Measurements from ENCODE around the gene IZUMO4. TPM values are rescaled to one million over a fixed set of nuclear protein-coding genes. Genes with fewer than 3 reads are reported as not detected.
A peak's percentile ranks its signal among the peaks of the same experiment; 100 is the strongest.
"Not testable (repeated sequence)": the region's sequence is repeated elsewhere in the genome, so short reads cannot be mapped to it uniquely, and the experiment has no call there.

The IZUMO4 gene
- total RNA-seq, 8 experiments from 2014 or later = 1.6 to 4.5 (median 3.2) TPM

DNA sequence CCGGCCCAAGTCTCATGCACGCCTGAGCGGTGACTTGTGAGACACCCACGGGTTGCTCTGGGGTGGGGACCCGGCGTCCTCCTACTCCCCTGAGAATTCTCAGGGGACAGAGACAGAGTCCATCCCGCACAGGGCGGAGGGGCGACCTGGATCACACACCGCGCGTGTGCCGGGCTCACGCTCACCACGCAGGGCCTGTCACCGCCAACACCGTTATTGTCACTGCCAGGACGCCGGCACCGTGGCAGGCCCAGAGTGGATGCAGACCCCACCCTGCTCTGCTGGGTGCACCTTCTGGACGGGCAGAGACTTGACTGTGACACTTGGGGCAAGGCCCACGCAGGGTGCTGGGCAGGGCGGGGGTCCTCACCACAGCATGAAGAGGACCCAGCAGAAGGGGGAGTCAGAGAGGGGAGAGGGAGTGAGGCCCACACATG, 16.8 kb upstream of the IZUMO4 start:
- no peak overlapping the region for H3K4me3 ChIP-seq
- in situ Hi-C loops (cut with MboI; ENCODE audit: low pct_unique_long_range_greater_than_20kb in 2 of 9, low sequenced_read_pairs in 9 of 9, unreplicated experiment in 9 of 9) = no loop called here
- H3K27ac ChIP-seq = no peak overlapping the region
- ATAC-seq (replicated peaks in 6 of 8) = peak in 4 of 8 experiments; percentile 19 to 30 (median 24)
- no peaks in the 10 kb centered on the region for H3K4me1 ChIP-seq (replicated peaks in 1 of 2)
- WGBS, 10 experiments = 80 to 93% methylated on average over 1 to 3 of the region's 23 CpGs; no CpG with 5 or more reads in 8 of the 10 experiments

DNA sequence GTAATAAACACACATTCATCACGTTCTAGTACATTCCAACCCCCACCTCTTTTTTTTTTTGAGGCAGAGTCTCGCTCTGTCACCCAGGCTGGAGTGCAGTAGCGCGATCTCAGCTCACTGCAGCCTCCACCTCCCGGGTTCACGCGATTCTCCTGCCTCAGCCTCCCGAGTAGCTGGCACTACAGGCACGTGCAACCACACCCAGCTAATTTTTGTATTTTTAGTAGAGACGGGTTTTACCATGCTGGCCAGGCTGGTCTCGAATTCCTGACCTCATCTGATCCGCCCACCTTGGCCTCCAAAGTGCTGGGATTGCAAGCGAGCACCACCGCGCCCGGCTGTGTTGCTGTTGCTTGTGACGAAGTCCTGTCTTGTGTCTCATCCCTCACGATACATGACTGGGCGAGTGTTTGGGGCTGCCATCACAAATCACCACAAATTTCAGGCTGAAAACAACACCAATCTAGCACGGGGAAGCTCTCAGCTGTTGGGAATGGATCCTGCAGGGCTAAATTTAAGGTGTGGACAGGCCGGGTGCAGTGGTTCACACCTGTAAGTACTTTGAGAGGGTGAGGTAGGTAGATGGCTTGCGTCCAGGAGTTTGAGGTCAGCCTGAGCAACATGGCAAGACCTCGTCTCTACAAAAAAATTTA, 16.3 kb upstream of the IZUMO4 start:
- Histone ChIP-seq H3K4me1 (replicated peaks in 1 of 2) (no peaks in the 10 kb centered on the region), H3K27ac (no peak overlapping the region), H3K4me3 (no peak overlapping the region)
- in situ Hi-C loops (cut with MboI; ENCODE audit: low pct_unique_long_range_greater_than_20kb in 2 of 9, low sequenced_read_pairs in 9 of 9, unreplicated experiment in 9 of 9) = no loop called here
- no peak for ATAC-seq (replicated peaks in 6 of 8)
- whole genome bisulfite sequencing, 10 experiments = 72 to 96% (median 92%) methylated on average over 3 to 15 of the region's 23 CpGs; no CpG with 5 or more reads in 3 of the 10 experiments

DNA sequence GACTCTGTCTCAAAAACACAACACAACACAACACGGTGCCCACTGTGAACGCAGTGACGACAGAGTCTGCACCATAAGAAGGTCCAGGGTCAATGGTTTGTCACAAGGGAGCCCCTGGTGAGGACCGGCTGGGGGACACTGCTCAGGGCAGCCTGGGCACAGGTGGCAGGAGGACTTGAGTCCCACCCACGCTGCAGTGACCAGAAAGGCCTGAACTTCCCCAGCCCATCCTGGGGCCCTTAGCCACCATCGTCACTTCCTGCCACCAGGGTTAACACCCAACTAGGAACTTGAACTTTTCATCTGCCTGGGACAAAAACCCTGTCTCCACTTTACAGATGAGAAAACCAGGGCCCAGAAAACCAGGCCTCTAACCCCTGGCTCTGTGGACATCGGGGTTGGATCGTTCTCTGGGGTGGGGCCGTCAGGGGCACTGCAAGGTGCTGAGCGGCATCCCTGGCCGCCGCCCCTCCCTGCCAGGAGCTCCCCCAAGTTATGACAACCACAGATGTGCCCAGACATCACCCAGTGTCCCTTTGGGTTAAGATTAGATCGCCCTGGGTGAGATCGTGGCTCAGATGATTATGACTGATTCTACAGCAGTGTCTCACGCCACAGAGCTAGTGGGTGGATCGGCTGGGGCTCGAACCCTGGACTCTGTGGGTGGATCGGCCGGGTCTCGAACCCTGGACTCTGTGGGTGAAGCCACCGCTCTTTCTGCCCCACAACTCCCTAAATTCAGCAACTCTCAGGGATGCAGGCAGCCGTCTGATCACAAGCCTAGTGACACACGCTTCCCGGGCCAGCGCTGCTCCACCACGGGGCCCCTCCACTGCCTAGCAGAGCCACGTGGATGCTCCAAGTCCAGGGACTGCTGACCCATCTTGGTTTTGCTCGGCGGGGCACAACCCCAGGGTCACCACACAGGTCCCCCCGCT, 14.6 kb upstream of the IZUMO4 start:
- in situ Hi-C loops (cut with MboI; ENCODE audit: low pct_unique_long_range_greater_than_20kb in 2 of 9, low sequenced_read_pairs in 9 of 9, unreplicated experiment in 9 of 9) = no loop called here
- H3K27ac ChIP-seq = no peak overlapping the region
- WGBS, 10 experiments = 60 to 100% (median 90%) methylated on average over 1 to 10 of the region's 30 CpGs; no CpG with 5 or more reads in 5 of the 10 experiments
- no peaks in the 10 kb centered on the region for H3K4me1 ChIP-seq (replicated peaks in 1 of 2)
- no peak overlapping the region for H3K4me3 ChIP-seq
- no peak for ATAC-seq (replicated peaks in 6 of 8)

DNA sequence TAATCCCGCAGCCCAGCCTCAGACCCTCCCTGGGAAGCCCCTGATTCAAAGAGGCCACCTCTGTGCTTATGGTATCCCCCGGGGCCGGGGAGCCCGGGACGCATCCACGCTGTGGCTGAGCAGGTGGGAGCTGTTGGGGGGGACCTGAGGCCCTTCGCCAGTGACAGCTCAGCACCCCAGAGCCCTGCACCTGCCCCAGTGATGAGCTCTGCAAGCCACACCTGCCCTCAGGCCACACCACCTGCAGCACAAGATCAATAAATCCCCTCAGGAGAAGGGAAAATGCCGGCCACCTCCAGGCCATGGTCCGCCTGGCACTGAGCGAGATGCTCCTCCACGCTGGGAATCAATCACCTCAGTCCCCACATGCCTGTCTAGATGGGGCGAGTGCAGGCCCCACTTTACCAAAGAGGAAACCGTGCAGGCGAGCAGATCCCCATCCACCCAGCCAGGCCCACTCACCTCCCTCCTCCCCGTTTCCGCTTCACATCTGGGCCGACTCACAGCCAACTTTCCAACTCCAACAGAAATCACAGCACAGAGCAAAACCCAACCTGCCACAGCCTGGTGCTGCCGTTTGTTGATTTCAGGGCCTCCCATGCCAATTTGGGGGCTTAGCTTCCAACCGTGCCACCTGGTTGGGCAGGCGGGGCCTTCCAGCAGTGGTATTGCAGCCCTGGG, 13.4 kb upstream of the IZUMO4 start:
- Histone ChIP-seq H3K27ac (no peak overlapping the region), H3K4me3 (no peak overlapping the region), H3K4me1 (replicated peaks in 1 of 2) (no peaks in the 10 kb centered on the region)
- in situ Hi-C loops (cut with MboI; ENCODE audit: low pct_unique_long_range_greater_than_20kb in 2 of 9, low sequenced_read_pairs in 9 of 9, unreplicated experiment in 9 of 9) = no loop called here
- ATAC-seq (replicated peaks in 6 of 8) = peak in 1 of 8 experiments; percentile 18
- WGBS, 10 experiments = 91 to 100% (median 97%) methylated on average over 1 to 7 of the region's 20 CpGs; no CpG with 5 or more reads in 4 of the 10 experiments

DNA sequence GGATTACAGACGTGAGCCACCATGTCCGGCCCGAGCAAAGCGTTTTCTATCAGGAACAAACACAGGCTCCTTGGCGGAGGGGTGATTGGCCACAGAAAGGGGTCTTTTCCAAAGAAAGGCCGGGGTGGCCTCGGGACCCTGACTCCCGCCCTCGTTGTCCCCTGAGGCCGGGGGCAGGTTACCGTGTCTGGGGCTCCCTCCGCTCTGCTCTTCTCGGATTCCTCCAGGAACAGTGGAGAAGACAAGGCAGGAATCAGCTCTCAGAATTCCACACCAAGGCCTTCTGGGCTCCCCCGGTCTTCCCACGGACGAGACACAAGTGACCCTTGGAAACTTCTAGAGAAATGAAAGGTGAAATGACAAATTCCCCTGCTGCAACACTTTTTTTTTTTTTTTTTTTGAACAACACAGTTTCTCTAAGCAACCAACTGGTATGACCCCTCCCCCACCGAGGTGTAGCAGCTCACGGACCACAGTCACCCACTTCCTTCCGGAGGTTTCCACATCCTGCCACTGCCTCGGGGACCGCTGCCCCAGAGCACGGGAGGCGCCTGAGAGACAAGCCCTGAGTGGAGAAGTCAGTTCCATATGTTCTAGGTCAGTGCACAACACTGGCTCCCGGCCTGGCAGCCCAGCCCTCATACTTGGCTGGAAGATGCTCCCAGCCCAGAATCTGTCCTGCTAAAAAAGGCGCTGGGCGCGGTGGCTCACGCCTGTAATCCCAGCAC, 11.6 kb upstream of the IZUMO4 start:
- ATAC-seq (replicated peaks in 6 of 8) = peak in 3 of 8 experiments; percentile 27 to 92 (median 91)
- in situ Hi-C loops (cut with MboI; ENCODE audit: low pct_unique_long_range_greater_than_20kb in 2 of 9, low sequenced_read_pairs in 9 of 9, unreplicated experiment in 9 of 9) = no loop called here
- 39 to 100% (median 92%) methylated on average over 2 to 21 of the region's 28 CpGs; no CpG with 5 or more reads in 3 of the 10 experiments for WGBS, 10 experiments
- Histone ChIP-seq H3K4me3 (no peak overlapping the region), H3K27ac (no peak overlapping the region), H3K4me1 (replicated peaks in 1 of 2) (no peaks in the 10 kb centered on the region)

DNA sequence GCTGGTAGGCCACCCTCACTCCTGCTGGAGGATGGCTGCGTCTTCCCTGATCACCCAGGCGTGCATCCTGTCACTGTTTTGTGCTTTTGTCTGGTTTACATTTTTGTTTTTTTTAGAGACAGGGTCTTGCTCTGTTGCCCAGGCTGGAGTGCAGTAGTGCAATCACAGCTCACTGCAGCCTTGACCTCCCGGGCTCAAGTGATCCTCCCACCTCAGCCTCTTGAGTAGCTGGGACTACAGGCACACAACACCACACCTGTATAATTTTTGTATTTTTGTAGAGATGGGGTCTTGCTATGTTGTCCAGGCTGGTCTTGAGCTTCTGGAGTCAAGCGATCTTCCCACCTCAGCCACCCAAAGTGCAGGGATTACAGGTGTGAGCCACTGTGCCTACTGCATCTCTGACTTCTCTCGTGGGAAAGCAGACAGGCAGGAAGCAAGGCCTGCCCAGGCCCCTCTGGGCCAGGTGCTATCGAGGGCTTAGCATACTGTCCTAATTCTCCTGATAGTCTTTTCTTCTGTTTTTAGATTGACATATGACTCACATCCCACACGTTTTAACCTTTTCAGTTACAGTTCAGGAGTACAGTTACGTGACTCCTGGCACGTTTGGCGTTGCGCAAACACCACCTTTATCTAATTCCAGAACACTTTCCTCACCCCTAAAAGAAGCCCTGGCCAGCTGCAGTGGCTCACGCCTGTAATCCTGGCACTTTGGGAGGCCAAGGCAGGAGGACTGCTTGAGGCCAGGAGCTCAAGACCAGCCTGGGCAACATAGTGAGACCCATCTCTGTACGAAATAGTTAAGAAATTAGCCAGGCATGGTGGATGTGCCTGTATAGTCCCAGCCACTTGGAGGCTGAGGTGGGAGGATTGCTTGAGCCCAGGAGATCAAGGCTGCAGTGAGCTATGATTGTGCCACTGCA, 9.8 kb upstream of the IZUMO4 start:
- in situ Hi-C loops (cut with MboI; ENCODE audit: low pct_unique_long_range_greater_than_20kb in 2 of 9, low sequenced_read_pairs in 9 of 9, unreplicated experiment in 9 of 9); ATAC-seq (replicated peaks in 6 of 8); H3K4me1 ChIP-seq (replicated peaks in 1 of 2); H3K27ac ChIP-seq; H3K4me3 ChIP-seq: not testable (repeated sequence)
- 73 to 100% (median 92%) methylated on average over 1 to 10 of the region's 13 CpGs; no CpG with 5 or more reads in 1 of the 10 experiments for WGBS, 10 experiments

DNA sequence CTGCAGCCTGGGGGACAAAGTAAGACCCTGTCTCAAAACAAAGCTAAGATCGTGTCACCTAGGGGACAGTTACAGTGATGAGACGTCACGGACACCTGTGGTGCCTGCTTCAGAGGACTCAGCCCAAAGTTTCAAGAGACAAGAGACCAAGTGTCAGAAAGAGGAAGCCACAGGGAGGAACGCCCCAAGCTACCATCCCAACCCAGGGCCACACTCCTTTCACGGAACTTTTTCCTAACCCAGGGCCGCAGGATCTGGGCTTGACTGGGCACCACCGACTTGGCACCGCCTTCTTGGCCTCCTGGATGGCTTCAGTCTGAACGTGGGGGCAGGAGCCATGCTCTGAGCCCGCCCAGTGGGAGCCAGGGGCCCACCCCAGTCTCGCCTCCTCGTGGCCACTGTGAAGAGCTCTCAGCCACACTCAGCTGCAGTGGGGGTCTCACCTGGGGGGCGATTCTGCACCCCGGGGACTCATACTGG, 9.1 kb upstream of the IZUMO4 start:
- no peak overlapping the region for H3K27ac ChIP-seq
- 83 to 100% (median 84%) methylated on average over 1 to 5 of the region's 14 CpGs; no CpG with 5 or more reads in 6 of the 10 experiments for WGBS, 10 experiments
- no peak overlapping the region for H3K4me3 ChIP-seq
- ATAC-seq (replicated peaks in 6 of 8) = peak in 1 of 8 experiments; percentile 8
- in situ Hi-C loops (cut with MboI; ENCODE audit: low pct_unique_long_range_greater_than_20kb in 2 of 9, low sequenced_read_pairs in 9 of 9, unreplicated experiment in 9 of 9) = no loop called here
- H3K4me1 ChIP-seq (replicated peaks in 1 of 2) = no peaks in the 10 kb centered on the region

DNA sequence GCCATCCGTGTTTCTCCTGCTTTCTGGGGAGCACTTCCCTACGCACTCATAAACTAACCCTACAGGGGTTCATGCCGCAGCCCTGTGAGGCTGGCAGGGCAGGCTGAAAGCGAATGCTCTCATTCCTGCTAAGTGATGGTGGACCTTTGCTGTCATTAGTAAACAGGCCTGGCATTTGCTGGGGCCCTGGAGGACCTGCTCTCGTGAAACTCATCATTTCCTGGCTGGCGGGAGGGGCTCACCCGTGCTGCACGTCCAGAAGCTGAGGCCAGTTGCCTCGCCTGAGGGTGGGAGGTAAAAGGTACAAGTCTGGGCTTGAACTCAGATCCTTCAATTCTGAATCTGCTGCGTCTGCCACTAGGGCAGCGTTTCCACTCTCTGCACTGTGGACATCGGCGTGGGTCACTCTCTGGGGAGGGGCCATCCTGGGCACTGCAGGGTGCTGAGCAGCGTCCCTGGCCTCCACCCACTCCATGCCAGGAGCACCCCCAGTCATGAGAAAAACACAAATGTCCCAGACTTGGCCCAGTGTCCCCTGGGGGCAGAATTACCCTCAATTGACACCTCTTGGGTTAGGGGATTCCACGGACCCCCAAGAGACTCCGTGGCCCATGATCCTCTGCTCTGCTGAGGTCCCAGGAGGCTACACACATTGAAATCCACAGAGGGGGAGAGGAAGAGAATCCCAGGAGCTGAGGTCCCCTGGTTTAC, 7.6 kb upstream of the IZUMO4 start:
- Histone ChIP-seq H3K27ac (no peak overlapping the region), H3K4me1 (replicated peaks in 1 of 2) (no peaks in the 10 kb centered on the region), H3K4me3 (no peak overlapping the region)
- in situ Hi-C loops (cut with MboI; ENCODE audit: low pct_unique_long_range_greater_than_20kb in 2 of 9, low sequenced_read_pairs in 9 of 9, unreplicated experiment in 9 of 9) = no loop called here
- ATAC-seq (replicated peaks in 6 of 8) = peak in 4 of 8 experiments; percentile 22 to 43 (median 24)
- WGBS, 10 experiments = 64 to 100% (median 74%) methylated on average over 2 to 12 of the region's 16 CpGs; no CpG with 5 or more reads in 3 of the 10 experiments

DNA sequence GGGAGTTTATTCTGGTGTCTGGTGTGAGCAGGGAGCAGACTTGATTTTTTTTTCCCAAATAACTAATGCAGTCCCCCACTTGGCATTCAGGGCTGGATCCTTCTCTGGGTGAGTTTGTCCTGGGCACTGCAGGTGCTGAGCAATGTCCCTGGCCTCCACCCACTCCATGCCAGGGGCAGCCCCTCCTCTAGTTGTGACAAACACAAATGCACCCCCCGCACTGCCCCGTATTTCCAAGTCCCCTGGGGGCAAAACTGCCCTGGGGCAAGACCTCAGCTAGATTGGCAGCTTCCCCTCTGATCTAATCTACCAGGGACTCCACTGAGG, 7.0 kb upstream of the IZUMO4 start:
- in situ Hi-C loops (cut with MboI; ENCODE audit: low pct_unique_long_range_greater_than_20kb in 2 of 9, low sequenced_read_pairs in 9 of 9, unreplicated experiment in 9 of 9) = no loop called here
- Histone ChIP-seq H3K4me1 (replicated peaks in 1 of 2) (peaks cover 2 to 4% of the 10 kb centered on the region in 2 donors), H3K4me3 (no peak overlapping the region), H3K27ac (no peak overlapping the region)
- WGBS, 10 experiments = 60% methylated on average over 1 of the region's 2 CpGs; no CpG with 5 or more reads in 9 of the 10 experiments
- no peak for ATAC-seq (replicated peaks in 6 of 8)

DNA sequence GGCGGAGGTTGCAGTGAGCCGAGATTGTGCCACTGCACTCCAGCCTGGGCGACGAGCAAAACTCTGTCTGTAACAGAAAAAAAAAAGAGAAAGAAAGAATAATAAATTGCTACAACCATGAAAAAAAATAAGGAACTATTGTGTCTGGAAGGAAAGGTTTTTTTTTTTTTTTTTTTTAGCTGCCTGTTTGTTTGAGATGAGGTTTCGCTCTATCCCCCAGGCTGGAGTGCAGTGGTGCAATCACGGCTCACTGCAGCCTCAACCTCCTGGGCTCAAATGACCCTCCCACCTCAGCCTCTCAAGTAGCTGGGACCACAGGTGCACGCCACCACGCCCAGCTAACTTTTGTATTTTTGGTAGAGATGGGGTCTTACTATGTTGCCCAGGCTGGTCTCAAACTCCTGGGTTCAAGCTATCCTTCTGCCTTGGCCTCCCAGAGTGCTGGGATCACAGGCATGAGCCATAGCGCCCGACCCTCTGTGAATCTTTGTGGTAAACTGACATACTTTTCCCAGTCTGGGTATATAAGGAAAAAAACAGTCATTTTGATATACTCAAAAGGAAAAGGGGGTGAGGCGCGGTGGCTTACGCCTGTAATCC, 4.7 kb upstream of the IZUMO4 start:
- H3K27ac ChIP-seq; H3K4me3 ChIP-seq; ATAC-seq (replicated peaks in 6 of 8); in situ Hi-C loops (cut with MboI; ENCODE audit: low pct_unique_long_range_greater_than_20kb in 2 of 9, low sequenced_read_pairs in 9 of 9, unreplicated experiment in 9 of 9): not testable (repeated sequence)
- 91 to 100% (median 100%) methylated on average over 2 to 10 of the region's 13 CpGs; no CpG with 5 or more reads in 3 of the 10 experiments for WGBS, 10 experiments
- H3K4me1 ChIP-seq (replicated peaks in 1 of 2) = peaks cover 6 to 10% of the 10 kb centered on the region in 2 donors

DNA sequence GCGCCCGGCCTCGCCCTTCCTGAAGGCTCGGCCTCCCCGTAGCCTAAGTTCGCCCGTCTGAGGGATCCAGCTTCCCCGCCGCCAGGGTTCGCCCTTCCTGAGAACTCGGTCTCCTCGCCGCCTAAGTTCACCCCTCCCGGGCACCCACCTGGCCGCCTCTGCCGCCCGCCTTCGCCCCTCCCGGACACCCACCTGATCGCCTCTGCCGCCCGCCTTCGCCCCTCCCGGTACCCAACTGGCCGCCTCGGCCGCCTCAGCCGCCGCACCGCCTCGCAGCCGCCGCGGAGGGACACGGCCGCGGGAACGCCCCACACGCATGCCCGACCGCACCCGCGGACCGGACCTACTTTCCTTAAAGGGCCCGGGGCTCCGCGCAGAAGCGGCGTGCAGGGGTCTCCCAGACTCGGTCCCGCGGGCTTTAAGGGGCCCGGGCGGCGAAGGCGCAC, 658 bp upstream of the IZUMO4 start, which contains the start of gene MOB3A:
Gene MOB3A (minus strand): TSS at position 293 of the 446 bp plus-strand sequence. CDS start 17,766 bp downstream, outside the sequence.
- H3K4me1 ChIP-seq (replicated peaks in 1 of 2) = peaks cover 8 to 10% of the 10 kb centered on the region in 2 donors
- ATAC-seq (replicated peaks in 6 of 8) = peak in 7 of 8 experiments; percentile 29 to 86 (median 83)
- in situ Hi-C loops (cut with MboI; ENCODE audit: low pct_unique_long_range_greater_than_20kb in 2 of 9, low sequenced_read_pairs in 9 of 9, unreplicated experiment in 9 of 9) = no loop called here

More for the DNA sequence above, 658 bp upstream of the IZUMO4 start, which contains the start of gene MOB3A:
- WGBS, 10 experiments = 0% methylated on average over 7 of the region's 56 CpGs; no CpG with 5 or more reads in 9 of the 10 experiments
- peak within 1 kb of the TSS; percentile 87 to 92 for H3K27ac ChIP-seq
- peak within 1 kb of the TSS; percentile 48 to 77 (median 75) for H3K4me3 ChIP-seq
